IMR-90 (cell line): ENCODE results near the gene HNF1B. TPM values are rescaled to one million over a fixed set of nuclear protein-coding genes. Genes with fewer than 3 reads are reported as not detected.
"Not testable (repeated sequence)": the region's sequence is repeated elsewhere in the genome, so short reads cannot be mapped to it uniquely, and the experiment has no call there.

ENCODE experiments used
- ATAC-seq: fragments of 200-7000 bp; cut with Tn5 transposase; 2 replicates; pipeline ENCODE4 v1.9.1; 2020; ENCODE audit warnings: low read depth, mild to moderate bottlenecking, moderate library complexity
- BruUV-seq: library from RNA; stranded (reverse); fragments of 400-500 nt; replicated peaks from 2 replicates; lab custom pipeline; 2021; lab: Mats Ljungman, UMichigan
- CTCF ChIA-PET: fragments of 300-600 bp; formaldehyde crosslinking; extraction: SDS; loops from one replicate; lab custom pipeline; 2021; ENCODE audit warnings: antibody characterized with exemption; lab: Yijun Ruan, JAX
- POLR2A ChIA-PET: fragments of 300-600 bp; sonication (Branson Sonifier 250); formaldehyde crosslinking; loops from one replicate; lab custom pipeline; 2022; ENCODE audit warnings: antibody characterized with exemption; ENCODE audit not compliant: unreplicated experiment; lab: Charles Lee
- DNase-seq: peaks from one replicate; pipeline ENCODE4 v3.0.0; 2013
- H2AFZ ChIP-seq: replicated peaks from 2 replicates; pipeline ENCODE3; 2013; ENCODE audit warnings: low read length, mild to moderate bottlenecking; ENCODE audit not compliant: poor library complexity
- H2AK5ac ChIP-seq: 2 replicates; pipeline ENCODE4 v1.6.1; 2013; ENCODE audit warnings: low read depth, low read length, inconsistent platforms
- H2AK9ac ChIP-seq: replicated peaks from 2 replicates; pipeline ENCODE3; 2013; ENCODE audit warnings: mild to moderate bottlenecking, low read depth, low read length, moderate library complexity; ENCODE audit not compliant: poor library complexity
- H2BK120ac ChIP-seq: 2 replicates; pipeline ENCODE4 v1.6.1; 2013; ENCODE audit warnings: low read depth, low read length, inconsistent platforms
- H2BK15ac ChIP-seq: 3 replicates; pipeline ENCODE4 v1.6.1; 2013; ENCODE audit warnings: low read depth, low read length, inconsistent platforms
- H2BK20ac ChIP-seq: 2 replicates; pipeline ENCODE4 v1.6.1; 2013; ENCODE audit warnings: low read depth, mild to moderate bottlenecking, inconsistent platforms, low read length, moderate library complexity
- H2BK5ac ChIP-seq: 2 replicates; pipeline ENCODE4 v1.6.1; 2013; ENCODE audit warnings: mild to moderate bottlenecking, low read depth, low read length, inconsistent platforms; ENCODE audit not compliant: poor library complexity, severe bottlenecking
- H3K14ac ChIP-seq: replicated peaks from 2 replicates; pipeline ENCODE4 v1.6.1; 2013; ENCODE audit warnings: low read depth, low read length, inconsistent platforms
- H3K18ac ChIP-seq: 2 replicates; pipeline ENCODE4 v1.6.1; 2013; ENCODE audit warnings: low read depth, low read length, control low read depth
- H3K23ac ChIP-seq: 2 replicates; pipeline ENCODE4 v1.6.1; 2013; ENCODE audit warnings: low read depth, low read length, inconsistent platforms
- H3K27ac ChIP-seq: 2 replicates; pipeline ENCODE4 v1.5.1; 2013; ENCODE audit warnings: mild to moderate bottlenecking, control low read depth, low read length; ENCODE audit not compliant: insufficient read depth
- H3K27me3 ChIP-seq: 2 replicates; pipeline ENCODE4 v1.6.1; 2013; ENCODE audit warnings: low read length; ENCODE audit not compliant: control insufficient read depth, insufficient read depth
- H3K36me3 ChIP-seq: 2 replicates; pipeline ENCODE4 v1.6.1; 2013; ENCODE audit warnings: low read length, mixed read lengths; ENCODE audit not compliant: control insufficient read depth, insufficient read depth
- H3K4ac ChIP-seq: 2 replicates; pipeline ENCODE4 v1.6.1; 2013; ENCODE audit warnings: low read depth, low read length, inconsistent platforms
- H3K4me1 ChIP-seq: 2 replicates; pipeline ENCODE4 v1.6.1; 2013; ENCODE audit warnings: low read length, mixed read lengths; ENCODE audit not compliant: control insufficient read depth, insufficient read depth
- H3K4me2 ChIP-seq: 2 replicates; pipeline ENCODE4 v1.6.1; 2013; ENCODE audit warnings: low read depth, mild to moderate bottlenecking, control low read depth, low read length, moderate library complexity
- H3K4me3 ChIP-seq: 2 replicates; pipeline ENCODE4 v1.5.1; 2013; ENCODE audit warnings: low read depth, mild to moderate bottlenecking, control low read depth, low read length, moderate library complexity; ENCODE audit not compliant: insufficient read depth
- H3K56ac ChIP-seq: 2 replicates; pipeline ENCODE4 v1.6.1; 2013; ENCODE audit warnings: low read length, inconsistent platforms; ENCODE audit not compliant: insufficient read depth; ENCODE audit errors: extremely low read depth
- H3K79me1 ChIP-seq, 2 experiments: 2 replicates each; pipeline ENCODE4 v1.6.1; 2013; ENCODE audit warnings: low read length in 2 of 2, inconsistent platforms in 1 of 2, low read depth in 1 of 2
- H3K9ac ChIP-seq: 2 replicates; pipeline ENCODE4 v1.6.1; 2013; ENCODE audit warnings: low read depth, low read length, control low read depth
- H3K9me1 ChIP-seq: 2 replicates; pipeline ENCODE4 v1.6.1; 2013; ENCODE audit warnings: low read length, inconsistent platforms; ENCODE audit not compliant: insufficient read depth
- H3K9me3 ChIP-seq: 2 replicates; pipeline ENCODE4 v1.6.1; 2013; ENCODE audit warnings: low read length; ENCODE audit not compliant: control insufficient read depth, insufficient read depth
- H4K20me1 ChIP-seq: 2 replicates; pipeline ENCODE4 v1.6.1; 2013; ENCODE audit warnings: low read length, inconsistent platforms; ENCODE audit not compliant: insufficient read depth
- H4K5ac ChIP-seq: 2 replicates; pipeline ENCODE4 v1.6.1; 2013; ENCODE audit warnings: mild to moderate bottlenecking, low read depth, low read length, control low read depth
- H4K8ac ChIP-seq, 2 experiments: 2 replicates each; pipeline ENCODE4 v1.6.1; 2013; ENCODE audit warnings: low read depth in 2 of 2, low read length in 2 of 2, control low read depth in 1 of 2, inconsistent platforms in 1 of 2
- H4K91ac ChIP-seq: 2 replicates; pipeline ENCODE4 v1.6.1; 2013; ENCODE audit warnings: low read depth, low read length, inconsistent platforms; ENCODE audit not compliant: insufficient read depth
- CEBPB ChIP-seq: IDR thresholded peaks from 2 replicates; pipeline ENCODE4 v1.6.1; 2012; ENCODE audit warnings: low read depth, low read length, improper control_type of control experiment
- FOS ChIP-seq: fragments of 150-350 bp; IDR thresholded peaks from 2 replicates; pipeline ENCODE4 v1.6.1; 2016; ENCODE audit warnings: low read depth, low read length
- WGBS, 2 experiments: methylation state at CpG; one replicate each; pipeline versions ENCODE4 v1.1.5 to v1.1.7; 2013; ENCODE audit warnings: missing lambda C conversion rate in 2 of 2; ENCODE audit not compliant: insufficient read length in 1 of 2; ENCODE audit errors: extremely low coverage in 2 of 2; 5-methylcytosine and 5-hydroxymethylcytosine counted together
- dilution Hi-C: fragments of 300-500 bp; cut with HindIII; formaldehyde crosslinking; loops from one replicate; pipeline ENCODE4 v1.14.3; 2018; ENCODE audit warnings: low sequenced_read_pairs; ENCODE audit not compliant: unreplicated experiment
- in situ Hi-C: fragments of 300-500 bp; cut with MboI; formaldehyde crosslinking; loops from 3 replicates; pipeline ENCODE4 v1.14.3; 2019; ENCODE audit warnings: low sequenced_read_pairs, inconsistent platforms, mixed read lengths
- intact Hi-C: fragments of 100-400 bp; cut with micrococcal nuclease; formaldehyde crosslinking; loops from 2 replicates; pipeline ENCODE4 v1.10.0; 2022
- polyA plus RNA-seq, 3 experiments: library from polyadenylated mRNA; depleted of rRNA; stranded (reverse); fragments of >200 nt; gene quantifications; 2 replicates each; pipeline ENCODE4 v1.2.3, GENCODE V29; 2012; ENCODE audit warnings: low replicate concordance in 1 of 3
- total RNA-seq: library from RNA; depleted of rRNA; stranded (reverse); fragments of >200 nt; gene quantifications from 2 replicates; pipeline ENCODE4 v1.2.3, GENCODE V29; 2012

The HNF1B gene
- total and polyA plus RNA-seq, 2 of the 4 experiments (the other 2 are of a cell fraction) = not detected

GRCh38 chr17:37786481-37786880, 41.6 kb upstream of the HNF1B start:
- ChIA-PET CTCF (no interaction called here), POLR2A (no interaction called here)
- peak overlapping the region; percentile 17 for H2AK9ac ChIP-seq
- H2BK20ac ChIP-seq = peak overlapping the region; percentile 80
- H3K18ac ChIP-seq = peak overlapping the region; percentile 58; the same call in 1 of the 2 replicates
- H3K4me2 ChIP-seq = peak overlapping the region; percentile 29; the same call in 1 of the 2 replicates
- 47% methylated on average over 2 of the region's 2 CpGs; no CpG with 5 or more reads in 1 of the 2 experiments for WGBS, 2 experiments
- peak overlapping the region; percentile 30 for H4K91ac ChIP-seq
- H2BK5ac ChIP-seq = peak overlapping the region; percentile 30
- peak overlapping the region; percentile 83; the same call in 2 of the 3 replicates for H2BK15ac ChIP-seq
- BruUV-seq = no TSS peak
- H3K4ac ChIP-seq = peak overlapping the region; percentile 86
- TF ChIP-seq CEBPB = peak; percentile 31; the same call in 1 of the 2 replicates
- no peak for TF ChIP-seq FOS
- no peaks in the 10 kb centered on the region for H3K79me1 ChIP-seq
- ATAC-seq (peak; percentile 76), DNase-seq (peak; percentile 88)
- dilution Hi-C loops = no loop called here
- in situ Hi-C loops = no loop called here
- H2AK5ac ChIP-seq = peak overlapping the region; percentile 5; the same call in 1 of the 2 replicates
- H4K5ac ChIP-seq = no peak overlapping the region
- H4K8ac ChIP-seq = peak overlapping the region in 1 of 2 experiments; percentile 65; a peak in 1 of 4 replicates
- H3K4me1 ChIP-seq = peaks cover 9% of the 10 kb centered on the region; the same call in 1 of the 2 replicates
- peaks cover 4% of the 10 kb centered on the region; the same call in 1 of the 2 replicates for H3K9me1 ChIP-seq
- peak overlapping the region; percentile 9 for H2AFZ ChIP-seq
- no peak overlapping the region for H3K27ac ChIP-seq
- H3K56ac ChIP-seq = peak overlapping the region; percentile 45; the same call in 1 of the 2 replicates
- peak overlapping the region; percentile 11; the same call in 1 of the 2 replicates for H3K23ac ChIP-seq
- H2BK120ac ChIP-seq = peak overlapping the region; percentile 72
- H3K4me3 ChIP-seq = no peak overlapping the region
- no peak overlapping the region for H3K9ac ChIP-seq
- H3K27me3 ChIP-seq = no peaks in the 10 kb centered on the region
- intact Hi-C loops = no loop called here
- H3K14ac ChIP-seq = 0 out of 2 replicates have a peak overlapping the region, but pooled peaks have one; percentile 5
- no peaks in the 10 kb centered on the region for H3K36me3 ChIP-seq
- no peaks in the 10 kb centered on the region for H4K20me1 ChIP-seq
- H3K9me3 ChIP-seq = no peaks in the 10 kb centered on the region

- H3K4me3 ChIP-seq, ATAC-seq, H3K9me3 ChIP-seq, in situ Hi-C loops, H3K27me3 ChIP-seq, dilution Hi-C loops, BruUV-seq, H2AK5ac ChIP-seq, H2AK9ac ChIP-seq, H3K23ac ChIP-seq, H4K91ac ChIP-seq, H3K4me2 ChIP-seq, H3K14ac ChIP-seq, intact Hi-C loops, H2BK120ac ChIP-seq, H4K5ac ChIP-seq, H3K36me3 ChIP-seq, H2BK20ac ChIP-seq, H3K18ac ChIP-seq, DNase-seq, H3K4me1 ChIP-seq, H3K56ac ChIP-seq, H3K79me1 ChIP-seq, H2AFZ ChIP-seq, H3K27ac ChIP-seq, H3K4ac ChIP-seq, H3K9me1 ChIP-seq, H3K9ac ChIP-seq, H4K20me1 ChIP-seq, H4K8ac ChIP-seq, H2BK15ac ChIP-seq, H2BK5ac ChIP-seq, POLR2A ChIA-PET: not testable (repeated sequence)
- no CpG with 5 or more reads among the region's 1 CpG for WGBS, 2 experiments
- CTCF ChIA-PET = interaction anchor here (1.7 kb wide), 1 partner anchor 132 kb away, joined by 3 read pairs; no protein-coding TSS in a partner anchor
These were observed 37.6 kb upstream of the HNF1B start for GRCh38 chr17:37782460-37782859.
